Ectodermal cell (in vitro differentiated cells): ENCODE results near the gene RAN.
A peak's percentile ranks its signal among the peaks of the same experiment; 100 is the strongest.
"Not testable (repeated sequence)": the region's sequence is repeated elsewhere in the genome, so short reads cannot be mapped to it uniquely, and the experiment has no call there.

Source experiments
- H3K27ac ChIP-seq: 2 replicates; pipeline ENCODE4 v1.7.0; 2013; ENCODE audit warnings: mild to moderate bottlenecking, low read depth, low read length; ENCODE audit not compliant: insufficient read depth, poor library complexity, severe bottlenecking
- H3K27me3 ChIP-seq: 2 replicates; pipeline ENCODE4 v1.7.0; 2013; ENCODE audit warnings: mild to moderate bottlenecking, low read length; ENCODE audit not compliant: insufficient read depth, control insufficient read depth, poor library complexity, severe bottlenecking
- H3K36me3 ChIP-seq: one replicate; pipeline ENCODE4 v1.7.0; 2013; ENCODE audit warnings: low read length; ENCODE audit not compliant: control insufficient read depth, insufficient read depth
- H3K4me1 ChIP-seq: one replicate; pipeline ENCODE4 v1.7.0; 2013; ENCODE audit warnings: low read length; ENCODE audit not compliant: control insufficient read depth, insufficient read depth
- H3K4me3 ChIP-seq: 2 replicates; pipeline ENCODE4 v1.7.0; 2013; ENCODE audit warnings: low read depth, low read length, control low read depth; ENCODE audit not compliant: insufficient read depth
- H3K9me3 ChIP-seq: 2 replicates; pipeline ENCODE4 v1.7.0; 2013; ENCODE audit warnings: mild to moderate bottlenecking, low read length, moderate library complexity; ENCODE audit not compliant: control insufficient read depth
- WGBS, 2 experiments: methylation state at CpG; one replicate each; pipeline ENCODE4 v1.1.7; 2013; ENCODE audit warnings: missing lambda C conversion rate in 2 of 2; 5-methylcytosine and 5-hydroxymethylcytosine counted together

The RAN gene

GRCh38 chr12:130832561-130833209 lies 39.2 kb upstream of the RAN start:
- 85 to 87% methylated on average over 17 of the region's 17 CpGs for WGBS, 2 experiments
- H3K36me3 ChIP-seq = no peaks in the 10 kb centered on the region
- H3K27ac ChIP-seq = no peak overlapping the region

GRCh38 chr12:130835011-130835410 lies 36.9 kb upstream of the RAN start:
- Histone ChIP-seq H3K9me3 (no peaks in the 10 kb centered on the region), H3K27me3 (peaks cover 8% of the 10 kb centered on the region), H3K4me1 (peaks cover 14% of the 10 kb centered on the region), H3K27ac (no peak overlapping the region), H3K36me3 (no peaks in the 10 kb centered on the region), H3K4me3 (no peak overlapping the region)
- WGBS, 2 experiments = 91 to 93% methylated on average over 10 of the region's 11 CpGs

More at GRCh38 chr12:130832561-130833209, 39.2 kb upstream of the RAN start:
- H3K27me3 ChIP-seq = no peaks in the 10 kb centered on the region
- H3K4me3 ChIP-seq = no peak overlapping the region
- H3K4me1 ChIP-seq = peaks cover 23% of the 10 kb centered on the region
- no peaks in the 10 kb centered on the region for H3K9me3 ChIP-seq

- WGBS, 2 experiments = 91 to 93% methylated on average over 6 of the region's 6 CpGs
- Histone ChIP-seq H3K36me3 (no peaks in the 10 kb centered on the region), H3K9me3 (no peaks in the 10 kb centered on the region), H3K4me3 (no peak overlapping the region), H3K4me1 (peaks cover 10% of the 10 kb centered on the region), H3K27me3 (peaks cover 12% of the 10 kb centered on the region), H3K27ac (no peak overlapping the region)
Measured at GRCh38 chr12:130835436-130835835, 36.4 kb upstream of the RAN start.

GRCh38 chr12:130838284-130838950 lies 33.4 kb upstream of the RAN start:
- Histone ChIP-seq H3K36me3 (no peaks in the 10 kb centered on the region), H3K4me3 (peak overlapping the region; percentile 81), H3K27ac (no peak overlapping the region), H3K4me1 (no peaks in the 10 kb centered on the region), H3K27me3 (peaks cover 12% of the 10 kb centered on the region), H3K9me3 (no peaks in the 10 kb centered on the region)
- 4% methylated on average over 38 of the region's 38 CpGs for WGBS, 2 experiments

DNA sequence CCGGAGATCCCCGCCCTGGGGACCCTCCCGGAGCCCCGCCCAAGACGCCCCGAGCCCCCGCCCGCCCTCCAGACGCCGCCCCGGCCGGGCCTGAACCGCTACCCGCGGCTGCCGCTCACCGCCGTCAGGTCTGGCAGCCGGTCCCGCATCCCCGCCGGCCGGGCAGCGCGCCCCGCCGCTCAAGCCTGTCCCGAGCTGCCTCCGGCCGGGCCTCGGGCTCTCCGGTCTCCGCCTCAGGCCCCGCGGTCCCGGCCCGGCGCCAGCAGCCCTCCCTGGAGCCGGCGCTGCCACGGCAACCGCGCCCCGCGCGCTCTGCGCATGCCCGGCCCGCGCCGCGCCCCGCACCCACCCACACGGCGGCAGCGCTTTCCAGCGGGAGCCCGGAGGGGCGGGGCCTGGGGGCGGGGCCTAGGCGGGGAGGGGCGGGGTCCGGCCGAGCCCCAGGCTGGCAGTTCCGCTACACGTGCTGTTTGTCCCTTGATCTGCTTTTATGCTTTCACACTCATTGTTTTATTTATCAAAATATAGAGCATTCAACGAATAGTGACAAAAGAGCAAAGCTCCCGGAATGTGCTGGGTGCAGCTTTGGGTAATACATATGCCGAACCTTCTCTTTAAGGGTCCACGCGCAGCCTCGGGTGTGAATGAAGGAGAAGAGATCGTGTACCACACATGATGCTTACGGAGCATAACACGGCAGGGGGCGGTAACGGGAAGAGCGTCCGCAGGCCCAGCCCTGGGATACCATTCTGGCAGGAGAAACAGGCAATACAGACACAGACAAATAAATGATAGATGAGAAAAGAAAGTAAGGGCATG lies 32.7 kb upstream of the RAN start, which contains the start of gene STX2:
Gene STX2, minus strand, starts transcription at position 300 of the 819 bp plus-strand sequence. Its CDS starts 151 bp downstream, at position 149.
- peaks cover 12% of the 10 kb centered on the region for H3K27me3 ChIP-seq
- no peaks in the 10 kb centered on the region for H3K9me3 ChIP-seq
- 2% methylated on average over 79 of the region's 79 CpGs for WGBS, 2 experiments
- peak within 1 kb of the TSS; percentile 81 for H3K4me3 ChIP-seq
- no peaks in the 10 kb centered on the region for H3K4me1 ChIP-seq
- no peaks in the 10 kb centered on the region for H3K36me3 ChIP-seq
- H3K27ac ChIP-seq = no peak within 1 kb of the TSS

DNA sequence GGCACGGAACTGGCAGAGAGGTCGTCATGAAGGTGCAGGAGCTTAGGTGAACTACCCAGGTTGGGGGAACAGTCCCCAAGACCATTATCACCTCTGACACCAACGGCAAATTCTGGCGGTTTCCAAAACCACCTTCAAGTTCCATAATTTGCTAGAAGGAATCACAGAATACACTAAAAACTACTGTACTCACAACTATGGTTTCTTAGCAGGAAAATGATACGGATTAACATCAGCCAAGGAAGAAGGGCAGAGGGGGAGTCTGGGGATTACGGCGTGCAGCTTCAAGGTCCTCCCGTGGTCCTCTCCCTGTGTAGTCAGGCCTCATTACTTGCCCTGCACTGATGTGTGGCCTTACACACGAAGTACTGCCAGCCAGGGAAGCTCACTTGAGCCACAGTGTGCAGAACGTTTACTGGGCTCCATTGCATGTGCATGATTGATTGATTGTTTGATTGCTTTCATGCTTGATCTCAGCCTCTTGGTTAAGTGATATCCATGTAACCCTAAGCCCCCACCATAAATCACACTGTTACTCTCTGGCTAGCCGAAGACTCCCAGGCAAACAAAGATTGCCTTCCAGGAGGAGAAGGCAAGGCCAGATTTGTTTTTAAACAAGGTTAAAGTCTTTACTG lies 32.0 kb upstream of the RAN start:
- H3K36me3 ChIP-seq = no peaks in the 10 kb centered on the region
- H3K4me1 ChIP-seq = no peaks in the 10 kb centered on the region
- no peak overlapping the region for H3K27ac ChIP-seq
- no peaks in the 10 kb centered on the region for H3K9me3 ChIP-seq
- peaks cover 12% of the 10 kb centered on the region for H3K27me3 ChIP-seq
- WGBS, 2 experiments = 80 to 82% methylated on average over 11 of the region's 11 CpGs
- H3K4me3 ChIP-seq = no peak overlapping the region

DNA sequence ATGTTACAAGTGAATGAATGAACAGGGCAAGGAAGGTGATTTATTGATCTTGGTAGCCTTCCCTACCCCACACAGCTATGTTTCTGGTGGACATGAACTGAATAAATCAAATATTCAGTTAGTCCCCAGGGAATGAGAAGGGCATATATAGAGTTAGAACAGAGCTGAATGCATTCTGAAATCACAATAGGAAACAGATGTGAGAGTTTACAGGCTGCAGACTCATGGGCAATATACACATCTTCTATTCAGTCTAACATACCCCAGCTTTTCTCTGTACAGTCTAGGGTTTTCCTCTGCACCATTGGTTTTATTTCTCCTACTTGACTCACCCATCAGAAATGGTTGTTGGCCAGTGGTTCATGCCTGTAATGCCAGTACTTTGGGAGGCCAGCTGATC lies 25.5 kb upstream of the RAN start:
- Histone ChIP-seq H3K27ac (no peak overlapping the region), H3K4me1 (no peaks in the 10 kb centered on the region), H3K36me3 (no peaks in the 10 kb centered on the region), H3K4me3 (no peak overlapping the region), H3K27me3 (no peaks in the 10 kb centered on the region), H3K9me3 (no peaks in the 10 kb centered on the region)

GRCh38 chr12:130847112-130847511 lies 24.8 kb upstream of the RAN start:
- H3K36me3 ChIP-seq = no peaks in the 10 kb centered on the region
- H3K4me1 ChIP-seq = no peaks in the 10 kb centered on the region
- no peaks in the 10 kb centered on the region for H3K9me3 ChIP-seq
- no peak overlapping the region for H3K27ac ChIP-seq
- no peak overlapping the region for H3K4me3 ChIP-seq
- H3K27me3 ChIP-seq = no peaks in the 10 kb centered on the region
- 92 to 95% methylated on average over 7 of the region's 7 CpGs for WGBS, 2 experiments

DNA sequence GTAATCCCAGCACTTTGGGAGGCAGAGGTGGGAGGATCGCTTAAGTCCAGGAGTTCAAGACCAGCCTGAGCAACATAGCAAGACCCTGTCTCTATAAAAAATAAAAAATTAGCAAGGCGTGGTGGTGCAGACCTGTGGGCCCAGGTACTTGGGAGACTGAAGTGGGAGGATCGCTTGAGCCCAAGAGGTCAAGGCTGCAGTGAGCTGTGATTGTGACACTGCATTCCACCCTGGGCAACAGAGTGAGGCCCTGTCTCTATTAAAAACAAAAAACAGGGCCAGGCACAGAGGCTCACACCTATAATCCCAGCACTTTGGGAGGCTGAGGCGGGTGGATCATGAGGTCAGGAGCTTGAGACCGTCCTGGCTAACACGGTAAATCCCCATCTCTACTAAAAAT lies 23.8 kb upstream of the RAN start:
- H3K27ac ChIP-seq, H3K4me1 ChIP-seq, H3K9me3 ChIP-seq, H3K36me3 ChIP-seq, H3K27me3 ChIP-seq, H3K4me3 ChIP-seq: not testable (repeated sequence)
- 83 to 87% methylated on average over 6 of the region's 6 CpGs for WGBS, 2 experiments
